HK-2 (cell line): Measurements from ENCODE around the gene MINDY4.

Experiments
- DNase-seq: peaks from one replicate; pipeline ENCODE4 v3.0.0-alpha.2; 2018; ENCODE audit not compliant: unreplicated experiment

Gene MINDY4

GRCh38 chr7:30900803-30901362 is 129.7 kb downstream of the MINDY4 start:
- no peak for DNase-seq

- no peak for DNase-seq
These were observed 130.6 kb downstream of the MINDY4 start for GRCh38 chr7:30901856-30902255.

- no peak for DNase-seq
These were observed 131.2 kb downstream of the MINDY4 start for GRCh38 chr7:30902466-30902865.

- no peak for DNase-seq
These were observed 131.9 kb downstream of the MINDY4 start for GRCh38 chr7:30903146-30903545.

- DNase-seq = no peak
These were observed 133.3 kb downstream of the MINDY4 start for GRCh38 chr7:30904561-30904960.

- DNase-seq = no peak
These were observed 134.1 kb downstream of the MINDY4 start for GRCh38 chr7:30905078-30906012.

GRCh38 chr7:30906014-30906413 is 134.8 kb downstream of the MINDY4 start:
- DNase-seq = no peak

- no peak for DNase-seq
These were observed 135.5 kb downstream of the MINDY4 start for GRCh38 chr7:30906515-30907240.

- no peak for DNase-seq
These were observed 136.5 kb downstream of the MINDY4 start for GRCh38 chr7:30907527-30908267.

GRCh38 chr7:30908681-30909080 is 137.5 kb downstream of the MINDY4 start:
- DNase-seq = no peak

GRCh38 chr7:30909431-30909830 is 138.2 kb downstream of the MINDY4 start:
- DNase-seq = no peak

GRCh38 chr7:30910411-30911073 is 139.3 kb downstream of the MINDY4 start:
- no peak for DNase-seq

GRCh38 chr7:30911133-30911532 is 139.9 kb downstream of the MINDY4 start:
- no peak for DNase-seq

- no peak for DNase-seq
These were observed 140.3 kb downstream of the MINDY4 start, which contains the start of gene AQP1 for GRCh38 chr7:30911561-30911969. TSS of gene AQP1 (plus strand) at chr7:30911853. CDS start at chr7:30911910, 57 bp downstream.

GRCh38 chr7:30912021-30912730 is 141.0 kb downstream of the MINDY4 start:
- no peak for DNase-seq

GRCh38 chr7:30912731-30912985 is 141.4 kb downstream of the MINDY4 start:
- DNase-seq = no peak

- no peak for DNase-seq
These were observed 142.0 kb downstream of the MINDY4 start for GRCh38 chr7:30912986-30913811.

- DNase-seq = no peak
These were observed 142.8 kb downstream of the MINDY4 start for GRCh38 chr7:30913821-30914515.

GRCh38 chr7:30914596-30914995 is 143.4 kb downstream of the MINDY4 start:
- peak; percentile 49 for DNase-seq
